Duodenal mucosa (tissue), 2 donors: Measurements from ENCODE around the gene TLK1.

ENCODE experiments used
- H3K27ac ChIP-seq: one replicate; pipeline ENCODE4 v1.7.0; 2013; ENCODE audit warnings: low read depth, low read length
- H3K27me3 ChIP-seq, 2 donors: one replicate each; pipeline ENCODE4 v1.7.0; 2013; ENCODE audit warnings: low read length in 2 of 2, control low read depth in 1 of 2; ENCODE audit not compliant: insufficient read depth in 2 of 2, control insufficient read depth in 1 of 2
- H3K36me3 ChIP-seq, 2 donors: one replicate each; pipeline ENCODE4 v1.7.0; 2013; ENCODE audit warnings: low read length in 2 of 2, control low read depth in 1 of 2; ENCODE audit not compliant: insufficient read depth in 2 of 2, control insufficient read depth in 1 of 2
- H3K4me1 ChIP-seq, 2 donors: one replicate each; pipeline ENCODE4 v1.7.0; 2013; ENCODE audit warnings: low read length in 2 of 2, control low read depth in 1 of 2; ENCODE audit not compliant: insufficient read depth in 2 of 2, control insufficient read depth in 1 of 2
- H3K4me3 ChIP-seq, 2 donors: one replicate each; pipeline ENCODE4 v1.7.0; 2013; ENCODE audit warnings: low read length in 2 of 2, low read depth in 1 of 2
- H3K9ac ChIP-seq, 2 donors: one replicate each; pipeline ENCODE4 v1.7.0; 2013; ENCODE audit warnings: low read length in 2 of 2, low read depth in 1 of 2
- H3K9me3 ChIP-seq, 2 donors: one replicate each; pipeline ENCODE4 v1.7.0; 2013; ENCODE audit warnings: low read length in 2 of 2, control low read depth in 1 of 2; ENCODE audit not compliant: control insufficient read depth in 1 of 2

The TLK1 gene

DNA sequence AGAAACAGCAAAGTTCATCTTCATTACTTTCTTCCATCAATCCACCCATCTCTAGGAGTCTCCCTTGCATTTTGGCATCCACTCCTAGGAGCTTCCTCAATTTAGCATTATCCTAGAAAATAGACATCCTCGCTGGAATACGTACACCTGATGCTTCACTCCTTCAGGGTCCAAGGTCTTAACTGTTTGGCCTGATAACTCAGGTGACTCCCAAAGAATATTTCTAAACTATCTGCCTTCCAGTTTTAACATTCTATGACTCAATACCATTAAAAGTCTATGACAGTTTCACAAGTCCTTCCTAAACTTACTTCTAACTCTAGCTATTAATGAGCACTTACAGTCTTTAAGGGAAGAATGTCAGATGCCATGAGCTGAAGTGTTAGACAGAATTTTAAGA lies 26.5 kb upstream of the TLK1 start:
- Histone ChIP-seq H3K4me1 (no peaks in the 10 kb centered on the region), H3K27ac (no peak overlapping the region), H3K9ac (no peak overlapping the region), H3K27me3 (no peaks in the 10 kb centered on the region), H3K4me3 (no peak overlapping the region), H3K9me3 (no peaks in the 10 kb centered on the region), H3K36me3 (no peaks in the 10 kb centered on the region)

GRCh38 chr2:171185941-171186340 lies 25.2 kb upstream of the TLK1 start:
- Histone ChIP-seq H3K4me1 (no peaks in the 10 kb centered on the region), H3K27ac (no peak overlapping the region), H3K27me3 (no peaks in the 10 kb centered on the region), H3K9ac (no peak overlapping the region), H3K4me3 (no peak overlapping the region), H3K36me3 (no peaks in the 10 kb centered on the region), H3K9me3 (no peaks in the 10 kb centered on the region)

- Histone ChIP-seq H3K27me3 (no peaks in the 10 kb centered on the region), H3K4me3 (no peak overlapping the region), H3K27ac (no peak overlapping the region), H3K36me3 (no peaks in the 10 kb centered on the region), H3K9ac (no peak overlapping the region), H3K9me3 (no peaks in the 10 kb centered on the region), H3K4me1 (no peaks in the 10 kb centered on the region)
These were observed 24.6 kb upstream of the TLK1 start for GRCh38 chr2:171185165-171185818.

GRCh38 chr2:171181064-171182049 lies 20.7 kb upstream of the TLK1 start:
- peak overlapping the region; percentile 2 to 14 for H3K4me3 ChIP-seq
- H3K36me3 ChIP-seq = no peaks in the 10 kb centered on the region
- H3K27me3 ChIP-seq = no peaks in the 10 kb centered on the region
- no peaks in the 10 kb centered on the region for H3K4me1 ChIP-seq
- no peak overlapping the region for H3K27ac ChIP-seq
- no peak overlapping the region for H3K9ac ChIP-seq
- H3K9me3 ChIP-seq = no peaks in the 10 kb centered on the region

GRCh38 chr2:171180229-171180930 lies 19.7 kb upstream of the TLK1 start:
- Histone ChIP-seq H3K9ac (no peak overlapping the region), H3K9me3 (no peaks in the 10 kb centered on the region), H3K27ac (no peak overlapping the region), H3K4me3 (no peak overlapping the region), H3K4me1 (no peaks in the 10 kb centered on the region), H3K36me3 (no peaks in the 10 kb centered on the region), H3K27me3 (no peaks in the 10 kb centered on the region)

DNA sequence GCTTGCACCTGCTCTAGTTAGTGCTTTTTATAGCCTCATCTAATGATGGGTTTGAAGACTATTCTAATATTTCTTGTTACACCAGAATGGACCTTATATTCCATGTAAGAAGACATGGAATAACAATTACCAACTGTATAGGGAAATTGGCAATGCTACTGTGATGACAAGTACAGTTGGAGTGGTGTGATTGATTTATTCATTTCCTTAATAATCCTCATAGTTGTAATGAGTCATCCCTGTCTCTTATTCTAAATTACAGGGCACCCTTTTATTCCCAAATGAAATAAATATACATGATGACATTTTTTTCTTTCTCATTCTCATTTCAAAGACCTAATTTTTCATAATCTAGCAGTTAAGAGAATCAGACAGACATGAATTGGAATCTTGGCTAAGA lies 18.3 kb upstream of the TLK1 start:
- Histone ChIP-seq H3K4me1 (no peaks in the 10 kb centered on the region), H3K9me3 (no peaks in the 10 kb centered on the region), H3K9ac (no peak overlapping the region), H3K27ac (no peak overlapping the region), H3K36me3 (no peaks in the 10 kb centered on the region), H3K27me3 (no peaks in the 10 kb centered on the region), H3K4me3 (no peak overlapping the region)

- no peaks in the 10 kb centered on the region for H3K27me3 ChIP-seq
- no peak overlapping the region for H3K9ac ChIP-seq
- no peaks in the 10 kb centered on the region for H3K9me3 ChIP-seq
- H3K27ac ChIP-seq = no peak overlapping the region
- H3K4me3 ChIP-seq = no peak overlapping the region
- no peaks in the 10 kb centered on the region for H3K36me3 ChIP-seq
- H3K4me1 ChIP-seq = no peaks in the 10 kb centered on the region
These were observed 15.8 kb upstream of the TLK1 start for GRCh38 chr2:171176516-171176915.

DNA sequence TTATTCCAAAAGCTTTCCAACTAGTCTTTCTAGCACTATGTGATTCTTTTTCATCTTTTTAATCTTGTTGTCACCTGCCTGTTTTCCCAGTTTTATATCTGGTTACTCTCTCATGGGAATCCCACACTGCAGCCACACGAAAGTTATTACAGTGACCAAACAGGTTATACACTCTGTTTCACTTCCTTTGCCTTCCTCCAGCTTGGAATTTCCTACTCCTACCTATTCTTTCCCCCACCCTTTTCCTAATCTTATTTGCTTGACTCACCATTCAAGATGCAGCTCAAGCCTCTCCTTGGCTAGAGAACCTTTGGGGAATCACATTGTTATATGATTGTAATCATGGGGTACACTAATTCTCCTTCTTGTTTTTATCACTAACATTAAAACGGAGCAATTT lies 13.4 kb upstream of the TLK1 start:
- no peak overlapping the region for H3K4me3 ChIP-seq
- H3K27ac ChIP-seq = no peak overlapping the region
- no peaks in the 10 kb centered on the region for H3K4me1 ChIP-seq
- no peaks in the 10 kb centered on the region for H3K9me3 ChIP-seq
- H3K36me3 ChIP-seq = no peaks in the 10 kb centered on the region
- no peaks in the 10 kb centered on the region for H3K27me3 ChIP-seq
- no peak overlapping the region for H3K9ac ChIP-seq

GRCh38 chr2:171173087-171173486 lies 12.4 kb upstream of the TLK1 start:
- no peaks in the 10 kb centered on the region for H3K27me3 ChIP-seq
- no peaks in the 10 kb centered on the region for H3K9me3 ChIP-seq
- H3K4me3 ChIP-seq = no peak overlapping the region
- H3K9ac ChIP-seq = no peak overlapping the region
- no peaks in the 10 kb centered on the region for H3K36me3 ChIP-seq
- no peaks in the 10 kb centered on the region for H3K4me1 ChIP-seq
- no peak overlapping the region for H3K27ac ChIP-seq

GRCh38 chr2:171171808-171172207 lies 11.1 kb upstream of the TLK1 start:
- Histone ChIP-seq H3K27ac (no peak overlapping the region), H3K4me1 (no peaks in the 10 kb centered on the region), H3K9me3 (no peaks in the 10 kb centered on the region), H3K36me3 (no peaks in the 10 kb centered on the region), H3K9ac (no peak overlapping the region), H3K27me3 (no peaks in the 10 kb centered on the region), H3K4me3 (no peak overlapping the region)
